ENCODE measurements around the gene MDFI. TPM values are rescaled to one million over a fixed set of nuclear protein-coding genes. Genes with fewer than 3 reads are reported as not detected.

The MDFI gene
- total RNA-seq, 1 experiment from 2014 or later = 19.4 TPM

GRCh38 chr6:41671376-41671775, 33.1 kb downstream of the MDFI start:
- no peak overlapping the region for H2AFZ ChIP-seq
- no peaks in the 10 kb centered on the region for H3F3A ChIP-seq (ENCODE audit: insufficient read depth, low read depth)
- no peak overlapping the region for H3K4me2 ChIP-seq
- no peak for DNase-seq
- no peaks in the 10 kb centered on the region for H3K36me3 ChIP-seq (ENCODE audit: low read depth)
- H3K4me3 ChIP-seq = no peak overlapping the region
- intact Hi-C loops (cut with micrococcal nuclease; ENCODE audit: unreplicated experiment) = no loop called here
- H3K79me2 ChIP-seq (ENCODE audit: low read depth) = no peaks in the 10 kb centered on the region
- no peaks in the 10 kb centered on the region for H3K9me3 ChIP-seq (ENCODE audit: insufficient read depth, low read depth)
- H3K27me3 ChIP-seq (ENCODE audit: insufficient read depth, low read depth) = peaks cover 67% of the 10 kb centered on the region
- H3K9me2 ChIP-seq (ENCODE audit: insufficient read depth) = no peaks in the 10 kb centered on the region
- no peaks in the 10 kb centered on the region for H4K20me1 ChIP-seq (ENCODE audit: insufficient read depth)
- ChIA-PET POLR2A (ENCODE audit: unreplicated experiment) (no interaction called here), CTCF (no interaction called here)
- no peak for TF ChIP-seq EZH2 (IDR thresholded peaks at IDR 0.05; ENCODE audit: low read depth)
- no peak for TF ChIP-seq CTCF (conservative IDR thresholded peaks at IDR 0.05)
- BruUV-seq (replicated peaks) = no TSS peak
- no peaks in the 10 kb centered on the region for H3K4me1 ChIP-seq (replicated peaks; ENCODE audit: insufficient read depth)
- H3K27ac ChIP-seq = no peak overlapping the region

DNA sequence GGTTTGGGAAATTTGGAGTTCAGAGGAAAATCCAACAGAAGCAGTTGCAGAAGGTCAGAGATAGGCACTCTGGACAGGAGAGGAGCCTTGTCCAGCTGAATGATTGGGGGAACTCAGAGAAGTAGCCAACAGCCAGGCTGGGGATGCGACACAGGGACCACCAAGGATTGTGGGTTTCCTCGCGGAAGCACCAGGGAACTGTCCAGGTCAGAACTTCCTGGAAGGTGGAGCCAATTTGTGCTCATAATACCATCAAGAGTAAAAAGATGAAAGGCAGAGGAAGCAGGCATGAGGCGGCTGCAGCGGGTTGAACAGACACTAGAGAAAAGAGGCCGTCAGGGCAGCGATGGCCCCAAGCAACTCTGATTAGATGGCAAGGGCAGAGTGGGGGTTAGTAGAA, 33.7 kb downstream of the MDFI start:
- Histone ChIP-seq H3K4me1 (replicated peaks; ENCODE audit: insufficient read depth) (no peaks in the 10 kb centered on the region), H3K27me3 (ENCODE audit: insufficient read depth, low read depth) (peaks cover 69% of the 10 kb centered on the region), H4K20me1 (ENCODE audit: insufficient read depth) (no peaks in the 10 kb centered on the region), H3K4me3 (no peak overlapping the region), H3K27ac (no peak overlapping the region), H3K36me3 (ENCODE audit: low read depth) (no peaks in the 10 kb centered on the region), H2AFZ (no peak overlapping the region), H3K79me2 (ENCODE audit: low read depth) (no peaks in the 10 kb centered on the region), H3K9me3 (ENCODE audit: insufficient read depth, low read depth) (no peaks in the 10 kb centered on the region), H3K9me2 (ENCODE audit: insufficient read depth) (no peaks in the 10 kb centered on the region), H3K4me2 (no peak overlapping the region), H3F3A (ENCODE audit: insufficient read depth, low read depth) (no peaks in the 10 kb centered on the region)
- no TSS peak for BruUV-seq (replicated peaks)
- intact Hi-C loops (cut with micrococcal nuclease; ENCODE audit: unreplicated experiment) = no loop called here
- TF ChIP-seq CTCF (conservative IDR thresholded peaks at IDR 0.05) = no peak
- no peak for TF ChIP-seq EZH2 (IDR thresholded peaks at IDR 0.05; ENCODE audit: low read depth)
- ChIA-PET POLR2A (ENCODE audit: unreplicated experiment) (no interaction called here), CTCF (no interaction called here)
- DNase-seq = no peak

GRCh38 chr6:41672816-41673703, 34.8 kb downstream of the MDFI start:
- intact Hi-C loops (cut with micrococcal nuclease; ENCODE audit: unreplicated experiment) = no loop called here
- CTCF ChIA-PET = interaction anchor here (0.6 kb wide), 1 partner anchor 70 kb away, joined by 3 read pairs; no protein-coding TSS in a partner anchor

More at GRCh38 chr6:41672816-41673703, 34.8 kb downstream of the MDFI start:
- H3K36me3 ChIP-seq (ENCODE audit: low read depth) = no peaks in the 10 kb centered on the region
- POLR2A ChIA-PET (ENCODE audit: unreplicated experiment) = no interaction called here
- no peak overlapping the region for H3K4me2 ChIP-seq
- H3K27ac ChIP-seq = no peak overlapping the region
- H2AFZ ChIP-seq = no peak overlapping the region
- no peaks in the 10 kb centered on the region for H3K4me1 ChIP-seq (replicated peaks; ENCODE audit: insufficient read depth)
- BruUV-seq (replicated peaks) = no TSS peak
- H3K4me3 ChIP-seq = no peak overlapping the region
- no peaks in the 10 kb centered on the region for H3F3A ChIP-seq (ENCODE audit: insufficient read depth, low read depth)
- no peaks in the 10 kb centered on the region for H3K79me2 ChIP-seq (ENCODE audit: low read depth)
- TF ChIP-seq EZH2 (IDR thresholded peaks at IDR 0.05; ENCODE audit: low read depth) = no peak
- no peak for TF ChIP-seq CTCF (conservative IDR thresholded peaks at IDR 0.05)
- peaks cover 63% of the 10 kb centered on the region for H3K27me3 ChIP-seq (ENCODE audit: insufficient read depth, low read depth)
- H4K20me1 ChIP-seq (ENCODE audit: insufficient read depth) = no peaks in the 10 kb centered on the region
- H3K9me3 ChIP-seq (ENCODE audit: insufficient read depth, low read depth) = no peaks in the 10 kb centered on the region
- DNase-seq = no peak
- H3K9me2 ChIP-seq (ENCODE audit: insufficient read depth) = no peaks in the 10 kb centered on the region

Measured in PC-9 (cell line).